ENCODE measurements around the gene HSP90AB1.

Gene HSP90AB1

DNA sequence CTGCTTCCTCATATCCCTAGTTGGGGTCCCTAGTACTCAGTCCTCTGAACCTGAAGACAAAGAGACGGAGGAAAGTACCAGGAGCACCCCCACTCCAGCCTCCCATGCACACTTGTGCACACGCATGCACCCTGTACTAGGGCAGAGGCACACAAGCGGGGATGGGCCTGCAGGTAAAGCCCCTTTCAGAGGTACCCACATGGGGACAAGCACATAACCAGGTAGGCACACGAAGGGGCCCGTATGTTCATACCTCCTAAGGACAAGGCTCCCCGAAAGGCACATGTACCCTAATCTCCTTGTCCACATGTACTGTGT, 24.5 kb downstream of the HSP90AB1 start:
- TF ChIP-seq, protein P1, sequence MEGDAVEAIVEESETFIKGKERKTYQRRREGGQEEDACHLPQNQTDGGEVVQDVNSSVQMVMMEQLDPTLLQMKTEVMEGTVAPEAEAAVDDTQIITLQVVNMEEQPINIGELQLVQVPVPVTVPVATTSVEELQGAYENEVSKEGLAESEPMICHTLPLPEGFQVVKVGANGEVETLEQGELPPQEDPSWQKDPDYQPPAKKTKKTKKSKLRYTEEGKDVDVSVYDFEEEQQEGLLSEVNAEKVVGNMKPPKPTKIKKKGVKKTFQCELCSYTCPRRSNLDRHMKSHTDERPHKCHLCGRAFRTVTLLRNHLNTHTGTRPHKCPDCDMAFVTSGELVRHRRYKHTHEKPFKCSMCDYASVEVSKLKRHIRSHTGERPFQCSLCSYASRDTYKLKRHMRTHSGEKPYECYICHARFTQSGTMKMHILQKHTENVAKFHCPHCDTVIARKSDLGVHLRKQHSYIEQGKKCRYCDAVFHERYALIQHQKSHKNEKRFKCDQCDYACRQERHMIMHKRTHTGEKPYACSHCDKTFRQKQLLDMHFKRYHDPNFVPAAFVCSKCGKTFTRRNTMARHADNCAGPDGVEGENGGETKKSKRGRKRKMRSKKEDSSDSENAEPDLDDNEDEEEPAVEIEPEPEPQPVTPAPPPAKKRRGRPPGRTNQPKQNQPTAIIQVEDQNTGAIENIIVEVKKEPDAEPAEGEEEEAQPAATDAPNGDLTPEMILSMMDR (IDR thresholded peaks at IDR 0.05; ENCODE audit: low read depth, low read length, missing control alignments), result no peak
- in situ Hi-C loops (cut with HindIII; ENCODE audit: low pct_ligation_motif_present, low sequenced_read_pairs), result no loop called here
- H3K36me3 ChIP-seq (replicated peaks), result no peaks in the 10 kb centered on the region
- DNase-seq, result no peak
- no peak overlapping the region for H3K4me3 ChIP-seq (ENCODE audit: low read depth, low read length)
- H3K27me3 ChIP-seq (replicated peaks), result peaks cover 48% of the 10 kb centered on the region
- H3K27ac ChIP-seq, result no peak overlapping the region

GRCh38 chr6:44271914-44272313, 25.0 kb downstream of the HSP90AB1 start:
- Histone ChIP-seq H3K27ac (no peak overlapping the region), H3K27me3 (replicated peaks) (peaks cover 51% of the 10 kb centered on the region), H3K36me3 (replicated peaks) (no peaks in the 10 kb centered on the region), H3K4me3 (ENCODE audit: low read depth, low read length) (no peak overlapping the region)
- in situ Hi-C loops (cut with HindIII; ENCODE audit: low pct_ligation_motif_present, low sequenced_read_pairs), result no loop called here
- TF ChIP-seq, protein P1 (IDR thresholded peaks at IDR 0.05; ENCODE audit: low read depth, low read length, missing control alignments), result no peak
- no peak for DNase-seq

- H3K27ac ChIP-seq, result no peak overlapping the region
- in situ Hi-C loops (cut with HindIII; ENCODE audit: low pct_ligation_motif_present, low sequenced_read_pairs), result no loop called here
- H3K36me3 ChIP-seq (replicated peaks), result no peaks in the 10 kb centered on the region
- TF ChIP-seq, protein P1 (IDR thresholded peaks at IDR 0.05; ENCODE audit: low read depth, low read length, missing control alignments), result no peak
- DNase-seq, result no peak
- no peak overlapping the region for H3K4me3 ChIP-seq (ENCODE audit: low read depth, low read length)
- peaks cover 54% of the 10 kb centered on the region for H3K27me3 ChIP-seq (replicated peaks)
These were observed 25.6 kb downstream of the HSP90AB1 start for GRCh38 chr6:44272529-44272928.

DNA sequence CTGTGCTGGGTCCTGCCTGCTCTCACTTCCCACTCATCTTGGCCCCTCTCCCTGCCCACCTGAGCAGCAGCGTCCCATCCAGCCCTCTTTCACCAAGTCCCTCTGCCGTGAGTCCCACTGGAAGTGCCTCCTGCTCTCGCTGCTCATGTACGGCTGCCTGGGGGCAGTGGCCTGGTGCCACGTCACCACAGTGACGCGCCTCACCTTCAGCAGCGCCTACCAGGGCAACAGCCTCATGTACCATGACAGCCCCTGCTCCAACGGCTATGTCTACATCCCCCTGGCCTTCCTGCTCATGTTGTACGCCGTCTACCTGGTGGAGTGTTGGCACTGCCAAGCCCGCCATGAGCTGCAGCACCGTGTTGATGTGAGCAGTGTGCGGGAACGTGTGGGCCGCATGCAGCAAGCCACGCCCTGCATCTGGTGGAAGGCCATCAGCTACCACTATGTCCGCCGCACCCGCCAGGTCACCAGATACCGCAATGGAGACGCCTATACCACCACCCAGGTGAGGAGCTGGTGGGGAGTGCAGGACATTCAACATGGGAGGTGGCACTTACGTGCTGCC, 26.2 kb downstream of the HSP90AB1 start:
- H3K27ac ChIP-seq, result no peak overlapping the region

DNA sequence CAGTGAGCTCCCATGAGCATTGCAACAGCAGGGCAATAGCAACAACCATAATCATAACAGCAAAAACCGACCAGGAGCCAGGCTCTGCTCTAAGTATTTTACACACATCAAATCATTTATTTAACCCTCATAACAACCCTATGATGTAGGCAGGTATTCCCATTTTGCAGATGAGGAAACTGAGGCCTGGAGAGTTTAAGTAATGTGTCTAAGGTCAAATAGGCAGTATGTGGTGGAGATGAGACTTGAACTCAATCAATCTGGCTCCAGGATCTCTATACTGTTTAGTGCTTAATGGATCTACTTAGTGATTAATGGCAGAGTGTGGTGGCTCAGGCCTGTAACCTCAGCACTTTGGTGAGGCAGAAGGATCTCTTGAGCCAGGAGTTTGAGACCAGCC, 26.7 kb downstream of the HSP90AB1 start:
- Histone ChIP-seq H3K27me3 (replicated peaks) (peaks cover 51% of the 10 kb centered on the region), H3K27ac (no peak overlapping the region), H3K4me3 (ENCODE audit: low read depth, low read length) (no peak overlapping the region), H3K36me3 (replicated peaks) (no peaks in the 10 kb centered on the region)
- no peak for DNase-seq
- TF ChIP-seq, protein P1 (IDR thresholded peaks at IDR 0.05; ENCODE audit: low read depth, low read length, missing control alignments), result no peak
- in situ Hi-C loops (cut with HindIII; ENCODE audit: low pct_ligation_motif_present, low sequenced_read_pairs), result no loop called here

More for the DNA sequence above, 26.2 kb downstream of the HSP90AB1 start:
- in situ Hi-C loops (cut with HindIII; ENCODE audit: low pct_ligation_motif_present, low sequenced_read_pairs), result no loop called here
- H3K36me3 ChIP-seq (replicated peaks), result no peaks in the 10 kb centered on the region
- H3K4me3 ChIP-seq (ENCODE audit: low read depth, low read length), result no peak overlapping the region
- peaks cover 54% of the 10 kb centered on the region for H3K27me3 ChIP-seq (replicated peaks)
- no peak for DNase-seq
- TF ChIP-seq, protein P1 (IDR thresholded peaks at IDR 0.05; ENCODE audit: low read depth, low read length, missing control alignments), result no peak

DNA sequence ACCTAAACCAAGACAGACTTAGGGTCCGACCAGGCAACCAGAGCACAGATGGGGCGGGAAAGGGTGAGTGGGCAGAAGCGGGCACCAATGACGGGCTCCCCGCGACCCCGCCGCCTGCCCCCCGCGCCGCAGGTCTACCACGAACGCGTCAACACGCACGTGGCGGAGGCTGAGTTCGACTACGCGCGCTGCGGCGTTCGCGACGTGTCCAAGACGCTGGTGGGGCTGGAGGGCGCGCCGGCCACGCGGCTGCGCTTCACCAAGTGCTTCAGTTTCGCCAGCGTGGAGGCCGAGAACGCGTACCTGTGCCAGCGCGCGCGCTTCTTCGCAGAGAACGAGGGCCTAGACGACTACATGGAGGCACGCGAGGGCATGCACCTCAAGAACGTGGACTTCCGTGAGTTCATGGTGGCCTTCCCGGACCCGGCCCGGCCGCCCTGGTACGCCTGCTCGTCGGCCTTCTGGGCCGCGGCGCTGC, 28.4 kb downstream of the HSP90AB1 start:
- no peak overlapping the region for H3K4me3 ChIP-seq (ENCODE audit: low read depth, low read length)
- no peak overlapping the region for H3K27ac ChIP-seq
- in situ Hi-C loops (cut with HindIII; ENCODE audit: low pct_ligation_motif_present, low sequenced_read_pairs), result no loop called here
- peaks cover 35% of the 10 kb centered on the region for H3K27me3 ChIP-seq (replicated peaks)
- no peaks in the 10 kb centered on the region for H3K36me3 ChIP-seq (replicated peaks)
- no peak for DNase-seq
- TF ChIP-seq, protein P1 (IDR thresholded peaks at IDR 0.05; ENCODE audit: low read depth, low read length, missing control alignments), result no peak

Measured in brain microvascular endothelial cell (primary cell).